A549 treated with CpdA at 1 μM for 4 hours (cell line): ENCODE data around the gene NANP. TPM values are rescaled to one million over a fixed set of nuclear protein-coding genes. Genes with fewer than 3 reads are reported as not detected.

Experiments used
- total RNA-seq: library from RNA; stranded (reverse); fragments of 200-300 nt; extraction: Qiagen RNA extraction; gene quantifications from 5 replicates; pipeline ENCODE4 v1.2.3, GENCODE V29; 2022; ENCODE audit warnings: low read depth

NANP gene, protein sequence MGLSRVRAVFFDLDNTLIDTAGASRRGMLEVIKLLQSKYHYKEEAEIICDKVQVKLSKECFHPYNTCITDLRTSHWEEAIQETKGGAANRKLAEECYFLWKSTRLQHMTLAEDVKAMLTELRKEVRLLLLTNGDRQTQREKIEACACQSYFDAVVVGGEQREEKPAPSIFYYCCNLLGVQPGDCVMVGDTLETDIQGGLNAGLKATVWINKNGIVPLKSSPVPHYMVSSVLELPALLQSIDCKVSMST
- total RNA-seq = 7.5 to 9.0 TPM (median 7.9 TPM) in 5 replicates

DNA sequence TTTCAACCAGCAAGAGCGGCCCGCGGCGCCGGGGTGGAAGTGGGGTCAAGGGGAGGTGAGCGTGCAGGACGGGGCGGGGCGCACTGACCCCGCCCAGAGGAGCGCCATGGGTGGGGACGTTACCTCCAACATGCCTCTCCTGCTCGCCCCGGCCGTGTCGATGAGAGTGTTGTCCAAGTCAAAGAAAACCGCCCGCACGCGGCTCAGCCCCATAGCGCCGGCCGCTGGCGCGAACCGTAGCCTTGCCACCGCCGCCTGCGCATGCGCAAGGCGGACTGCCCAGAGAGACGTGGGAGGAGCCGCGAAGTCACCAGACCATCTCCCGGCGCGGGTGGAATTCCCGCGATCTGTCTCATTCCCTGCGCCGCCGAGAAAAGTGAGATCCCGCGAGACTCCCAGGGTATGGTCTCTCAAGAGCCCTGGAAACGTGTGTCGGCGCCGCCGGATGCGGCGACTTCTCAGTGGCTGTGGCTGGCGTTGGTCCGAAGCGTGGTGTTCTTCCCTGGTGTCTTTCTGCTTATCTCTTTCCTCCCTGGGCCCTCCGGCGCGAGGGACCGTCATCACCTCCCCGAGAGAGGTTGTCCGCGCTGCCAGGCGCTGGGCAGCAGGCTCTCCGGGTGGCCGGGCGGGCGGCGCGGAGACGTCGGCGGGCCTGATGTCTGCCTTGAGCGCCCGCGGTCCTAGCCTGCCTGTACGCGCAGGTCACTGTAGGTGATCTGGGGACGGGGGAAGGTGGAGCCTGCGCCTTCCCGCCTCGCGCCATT is at the start of gene NANP:
Gene NANP, minus strand, starts transcription at position 279 of the 764 bp plus-strand sequence. Its CDS starts 66 bp downstream, at position 213.

DNA sequence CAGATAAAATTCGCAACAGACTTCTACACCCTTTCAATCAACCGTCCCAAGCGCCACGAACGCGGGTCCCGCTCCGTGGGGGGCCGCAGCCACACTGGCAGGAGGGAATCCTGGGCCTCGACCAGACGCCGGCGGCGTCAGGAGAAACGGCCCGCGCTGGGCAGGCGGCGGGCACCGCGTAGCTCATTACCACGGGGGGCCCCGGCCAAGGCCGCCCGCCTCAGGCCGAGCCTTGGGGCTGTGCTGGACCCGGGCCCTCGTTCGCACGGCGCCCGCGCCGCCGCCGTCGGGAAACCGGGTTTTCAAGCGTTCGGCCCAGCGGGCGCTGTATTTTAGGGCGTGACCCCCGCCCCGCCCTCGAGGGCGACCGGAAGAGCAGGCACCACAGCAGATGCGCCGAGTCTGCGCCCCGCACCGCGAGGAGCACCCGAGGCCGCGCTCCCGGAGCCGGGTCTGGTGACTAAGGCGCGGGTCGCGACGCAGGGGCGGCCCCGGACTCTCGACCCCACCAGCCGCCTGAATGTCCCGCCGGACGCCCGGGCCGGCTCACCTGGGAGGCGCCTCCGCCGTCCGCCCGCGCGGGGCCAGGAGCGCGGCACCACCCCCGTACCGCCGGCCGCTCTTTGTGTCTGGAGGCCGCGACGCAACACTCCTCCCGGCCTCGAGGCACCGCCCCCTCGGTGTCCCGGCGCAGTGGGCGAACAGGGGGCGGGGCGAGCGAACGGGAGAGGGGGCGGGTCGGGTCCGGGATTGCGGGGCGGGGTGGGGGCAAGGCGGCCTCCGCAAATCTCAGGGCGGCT is 38.7 kb downstream of the NANP start, which contains the start of gene NINL:
Gene NINL, minus strand, starts transcription at position 627 of the 800 bp plus-strand sequence. CDS start 58,944 bp downstream, outside the sequence.

Other genes starting within 250 kb of the NANP start
- gene ABHD12, start 233.2 kb downstream of the NANP start, total RNA-seq = 69.0 to 101 TPM (median 95.7 TPM) in 5 replicates
- 29.4 to 34.9 TPM (median 31.5 TPM) in 5 replicates for gene GINS1, start 216.3 kb downstream of the NANP start, total RNA-seq
- 13.0 to 17.6 TPM (median 13.6 TPM) in 5 replicates for gene NINL, start 38.5 kb downstream of the NANP start, total RNA-seq
- 17.0 to 22.0 TPM (median 18.2 TPM) in 5 replicates for gene ZNF337, start 72.8 kb upstream of the NANP start, total RNA-seq